K562 (cell line): ENCODE measurements around the gene TNIK.

Experiments used
- CTCF ChIP-seq, 3 experiments: IDR thresholded peaks in 2 of 3; conservative IDR thresholded peaks in 1 of 3; 2 replicates each; pipeline ENCODE4 v1.5.1; 2011 to 2012; ENCODE audit warnings: low read length in 3 of 3, mild to moderate bottlenecking in 3 of 3, control low read depth in 2 of 3, improper control_type of control experiment in 1 of 3, inconsistent platforms in 1 of 3, low read depth in 1 of 3, mixed read lengths in 1 of 3, moderate library complexity in 1 of 3; ENCODE audit not compliant: insufficient read depth in 2 of 3
- GATAD2A ChIP-seq: fragments of 450-650 bp; IDR thresholded peaks from 2 replicates; pipeline ENCODE4 v1.6.1; 2017
- KLF16 ChIP-seq: IDR thresholded peaks from 2 replicates; pipeline ENCODE4 v1.6.1; 2016; ENCODE audit warnings: antibody characterized with exemption
- ZNF589 ChIP-seq: fragments of 200-800 bp; sonication (Bioruptor generic); IDR thresholded peaks from 2 replicates; pipeline ENCODE4 v1.6.1; 2016; ENCODE audit warnings: low read depth, missing genetic modification characterization, missing compliant biosample characterization

- TF ChIP-seq CTCF (IDR thresholded peaks at IDR 0.05 in 2 of 3, conservative IDR thresholded peaks at IDR 0.05 in 1 of 3; ENCODE audit: insufficient read depth in 2 of 3, low read depth in 1 of 3, low read length in 3 of 3) (no peak), ZNF589 (CRISPR knock-in tag) (no peak), GATAD2A (no peak), KLF16 (no peak)
Measured at GRCh38 chr3:171058058-171058457, 402.1 kb downstream of the TNIK start.
